SK-N-MC (cell line): ENCODE data around the gene DPF3.

ENCODE experiments used
- EZH2 ChIP-seq: fragments of 200-600 bp; sonication (generic); IDR thresholded peaks from one replicate; pipeline ENCODE4 v1.6.1; 2017; ENCODE audit warnings: antibody characterized with exemption
- FOXP2 ChIP-seq: optimal IDR thresholded peaks from 2 replicates; pipeline ENCODE3; 2011; ENCODE audit warnings: mild to moderate bottlenecking, moderate library complexity; ENCODE audit not compliant: insufficient read depth; ENCODE audit errors: extremely low read length, control extremely low read depth
- POLR2AphosphoS5 ChIP-seq: IDR thresholded peaks from 2 replicates; pipeline ENCODE4 v1.6.1; 2012; ENCODE audit warnings: mild to moderate bottlenecking, low read depth, low read length, borderline replicate concordance

GRCh38 chr14:72776701-72777261 is 117.1 kb downstream of the DPF3 start:
- TF ChIP-seq EZH2 (no peak), POLR2AphosphoS5 (no peak), FOXP2 (no peak)
